ENCODE measurements around the gene CACNA1D. TPM values are rescaled to one million over a fixed set of nuclear protein-coding genes. Genes with fewer than 3 reads are reported as not detected.

The CACNA1D gene
- total and polyA plus RNA-seq, 2 experiments from 2014 or later = 5.2 to 27.8 TPM

DNA sequence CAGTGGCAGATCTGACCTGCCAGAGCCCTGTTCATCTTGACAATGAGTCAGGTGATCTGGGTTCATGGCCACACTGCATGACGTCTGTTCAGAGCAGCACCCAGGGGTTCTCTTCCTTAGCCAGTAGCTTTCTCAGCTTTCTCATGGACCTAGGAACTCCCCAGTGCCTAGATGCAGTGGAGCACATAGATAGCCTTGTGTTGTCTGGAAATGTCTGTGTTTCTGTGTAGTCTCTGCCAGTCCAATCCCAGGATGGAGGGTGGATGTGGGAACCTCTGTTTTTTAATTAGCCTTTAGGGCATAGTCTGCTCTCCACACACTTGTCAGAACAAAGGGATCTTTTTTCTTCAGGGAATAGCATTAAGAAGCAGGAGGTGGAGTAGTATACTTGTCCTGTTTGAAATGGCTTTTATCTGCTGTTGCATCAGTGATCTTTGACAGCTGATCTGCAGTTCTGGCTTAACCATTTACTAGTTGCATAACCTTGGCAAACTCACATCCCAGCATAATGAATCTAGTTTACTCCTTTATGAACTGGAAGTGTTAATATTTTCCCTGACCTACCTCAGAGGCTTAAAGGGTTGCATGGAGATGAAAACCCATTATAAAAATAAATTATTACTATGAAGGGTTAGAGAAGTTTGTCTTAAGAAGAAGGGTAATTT lies 16.1 kb upstream of the CACNA1D start:
- WGBS (ENCODE audit: low lambda C conversion rate, missing lambda C conversion rate) = 30% methylated on average over 1 of the region's 1 CpG
- no peaks in the 10 kb centered on the region for H3K27me3 ChIP-seq
- peak; percentile 50 for DNase-seq (ENCODE audit: low spot score)
- H2AFZ ChIP-seq = no peak overlapping the region
- TF ChIP-seq EZH2phosphoT487 (IDR thresholded peaks at IDR 0.05; ENCODE audit: low read depth, severe bottlenecking, unreplicated experiment) (no peak), EZH2 (IDR thresholded peaks at IDR 0.05; ENCODE audit: borderline replicate concordance) (no peak)
- TF ChIP-seq, protein P1, sequence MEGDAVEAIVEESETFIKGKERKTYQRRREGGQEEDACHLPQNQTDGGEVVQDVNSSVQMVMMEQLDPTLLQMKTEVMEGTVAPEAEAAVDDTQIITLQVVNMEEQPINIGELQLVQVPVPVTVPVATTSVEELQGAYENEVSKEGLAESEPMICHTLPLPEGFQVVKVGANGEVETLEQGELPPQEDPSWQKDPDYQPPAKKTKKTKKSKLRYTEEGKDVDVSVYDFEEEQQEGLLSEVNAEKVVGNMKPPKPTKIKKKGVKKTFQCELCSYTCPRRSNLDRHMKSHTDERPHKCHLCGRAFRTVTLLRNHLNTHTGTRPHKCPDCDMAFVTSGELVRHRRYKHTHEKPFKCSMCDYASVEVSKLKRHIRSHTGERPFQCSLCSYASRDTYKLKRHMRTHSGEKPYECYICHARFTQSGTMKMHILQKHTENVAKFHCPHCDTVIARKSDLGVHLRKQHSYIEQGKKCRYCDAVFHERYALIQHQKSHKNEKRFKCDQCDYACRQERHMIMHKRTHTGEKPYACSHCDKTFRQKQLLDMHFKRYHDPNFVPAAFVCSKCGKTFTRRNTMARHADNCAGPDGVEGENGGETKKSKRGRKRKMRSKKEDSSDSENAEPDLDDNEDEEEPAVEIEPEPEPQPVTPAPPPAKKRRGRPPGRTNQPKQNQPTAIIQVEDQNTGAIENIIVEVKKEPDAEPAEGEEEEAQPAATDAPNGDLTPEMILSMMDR (IDR thresholded peaks at IDR 0.05; ENCODE audit: poor library complexity) = no peak
- peak overlapping the region; percentile 82 for H3K27ac ChIP-seq
- H3K36me3 ChIP-seq (replicated peaks; ENCODE audit: insufficient read depth, low read depth) = no peaks in the 10 kb centered on the region
- H3K9me2 ChIP-seq (replicated peaks; ENCODE audit: insufficient read depth) = no peaks in the 10 kb centered on the region
- H3K4me2 ChIP-seq = peak overlapping the region; percentile 52
- H4K20me1 ChIP-seq (ENCODE audit: insufficient read depth, poor library complexity, severe bottlenecking) = no peaks in the 10 kb centered on the region
- no peaks in the 10 kb centered on the region for H3K9me3 ChIP-seq (ENCODE audit: low read depth)
- H3K4me1 ChIP-seq (ENCODE audit: insufficient read depth) = peaks cover 16% of the 10 kb centered on the region
- no peaks in the 10 kb centered on the region for H3K79me2 ChIP-seq
- no peak overlapping the region for H3K4me3 ChIP-seq

DNA sequence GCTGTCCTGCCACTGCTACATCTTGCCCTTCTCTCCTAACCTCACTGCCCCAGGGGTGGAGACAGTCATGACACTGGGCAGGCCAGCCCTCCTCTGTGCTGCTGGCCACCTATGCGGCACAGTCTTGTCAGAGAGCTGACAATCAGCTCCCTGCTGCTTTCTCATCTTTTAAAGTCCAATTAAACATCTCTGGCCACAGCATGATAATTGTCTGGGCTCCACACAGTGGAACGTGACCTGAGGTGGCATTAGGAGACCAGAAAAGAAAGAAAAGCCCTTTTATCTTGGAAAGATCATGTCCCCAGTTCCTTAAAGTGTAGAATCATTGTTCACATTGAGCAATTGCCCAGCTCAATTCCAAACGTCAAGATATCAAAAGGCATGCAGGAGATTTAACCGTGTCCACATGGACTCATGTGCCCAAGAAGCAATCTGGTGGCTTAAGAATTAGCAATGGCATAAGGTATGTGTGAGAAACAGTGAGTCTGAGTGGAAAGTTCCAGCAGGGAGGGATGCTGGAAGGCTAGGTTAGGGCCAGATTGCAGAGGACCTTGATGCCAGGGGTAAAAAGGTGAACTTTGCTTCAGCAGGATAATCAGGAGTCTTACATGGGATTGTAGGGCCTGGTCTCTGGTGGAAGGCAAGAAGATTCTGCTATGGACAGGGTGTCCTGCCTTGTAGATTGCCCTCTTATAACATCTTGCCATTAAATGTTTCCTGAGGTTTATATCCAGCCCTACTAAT lies 15.3 kb upstream of the CACNA1D start:
- Histone ChIP-seq H3K27ac (peak overlapping the region; percentile 81), H3K4me2 (peak overlapping the region; percentile 52), H3K36me3 (replicated peaks; ENCODE audit: insufficient read depth, low read depth) (no peaks in the 10 kb centered on the region), H3K9me2 (replicated peaks; ENCODE audit: insufficient read depth) (no peaks in the 10 kb centered on the region), H2AFZ (no peak overlapping the region), H3K4me1 (ENCODE audit: insufficient read depth) (peaks cover 16% of the 10 kb centered on the region), H3K4me3 (no peak overlapping the region), H3K27me3 (no peaks in the 10 kb centered on the region), H3K79me2 (no peaks in the 10 kb centered on the region), H3K9me3 (ENCODE audit: low read depth) (no peaks in the 10 kb centered on the region), H4K20me1 (ENCODE audit: insufficient read depth, poor library complexity, severe bottlenecking) (no peaks in the 10 kb centered on the region)
- DNase-seq (ENCODE audit: low spot score) = peak; percentile 25
- TF ChIP-seq EZH2phosphoT487 (IDR thresholded peaks at IDR 0.05; ENCODE audit: low read depth, severe bottlenecking, unreplicated experiment) = no peak
- TF ChIP-seq EZH2 (IDR thresholded peaks at IDR 0.05; ENCODE audit: borderline replicate concordance) = no peak
- TF ChIP-seq, protein P1 (IDR thresholded peaks at IDR 0.05; ENCODE audit: poor library complexity) = no peak
- 38% methylated on average over 4 of the region's 4 CpGs for WGBS (ENCODE audit: low lambda C conversion rate, missing lambda C conversion rate)

DNA sequence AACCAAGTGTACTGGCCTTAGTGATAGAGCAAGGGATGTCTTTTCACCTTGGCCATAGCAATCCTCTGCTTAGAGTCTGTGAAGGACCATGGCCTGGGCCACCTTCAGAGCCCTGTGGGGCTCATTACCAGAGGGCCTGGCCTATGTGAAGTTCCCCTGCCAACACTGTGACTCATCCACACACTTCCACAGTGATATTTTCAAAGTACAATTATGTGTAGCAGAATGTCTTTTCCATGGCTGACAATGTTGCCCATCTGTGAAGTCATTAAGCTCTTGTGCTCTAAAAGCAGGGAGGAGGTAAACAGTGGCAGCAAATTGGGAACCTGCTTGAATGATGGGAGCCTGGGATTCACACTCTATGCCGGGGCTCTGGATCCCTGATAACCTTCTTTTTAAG lies 12.2 kb upstream of the CACNA1D start:
- Histone ChIP-seq H3K27me3 (no peaks in the 10 kb centered on the region), H3K4me3 (no peak overlapping the region), H3K79me2 (no peaks in the 10 kb centered on the region), H3K36me3 (replicated peaks; ENCODE audit: insufficient read depth, low read depth) (no peaks in the 10 kb centered on the region), H2AFZ (no peak overlapping the region), H4K20me1 (ENCODE audit: insufficient read depth, poor library complexity, severe bottlenecking) (no peaks in the 10 kb centered on the region), H3K4me2 (no peak overlapping the region), H3K9me3 (ENCODE audit: low read depth) (no peaks in the 10 kb centered on the region), H3K27ac (no peak overlapping the region), H3K9me2 (replicated peaks; ENCODE audit: insufficient read depth) (no peaks in the 10 kb centered on the region), H3K4me1 (ENCODE audit: insufficient read depth) (peaks cover 22% of the 10 kb centered on the region)
- DNase-seq (ENCODE audit: low spot score) = no peak
- 95% methylated on average over 1 of the region's 1 CpG for WGBS (ENCODE audit: low lambda C conversion rate, missing lambda C conversion rate)
- TF ChIP-seq, protein P1 (IDR thresholded peaks at IDR 0.05; ENCODE audit: poor library complexity) = no peak
- TF ChIP-seq EZH2phosphoT487 (IDR thresholded peaks at IDR 0.05; ENCODE audit: low read depth, severe bottlenecking, unreplicated experiment) (no peak), EZH2 (IDR thresholded peaks at IDR 0.05; ENCODE audit: borderline replicate concordance) (no peak)
